ENCODE results near the gene ZACN. TPM values are rescaled to one million over a fixed set of nuclear protein-coding genes. Genes with fewer than 3 reads are reported as not detected.

ZACN gene
- total RNA-seq, 1 donor from 2014 or later, result not detected

DNA sequence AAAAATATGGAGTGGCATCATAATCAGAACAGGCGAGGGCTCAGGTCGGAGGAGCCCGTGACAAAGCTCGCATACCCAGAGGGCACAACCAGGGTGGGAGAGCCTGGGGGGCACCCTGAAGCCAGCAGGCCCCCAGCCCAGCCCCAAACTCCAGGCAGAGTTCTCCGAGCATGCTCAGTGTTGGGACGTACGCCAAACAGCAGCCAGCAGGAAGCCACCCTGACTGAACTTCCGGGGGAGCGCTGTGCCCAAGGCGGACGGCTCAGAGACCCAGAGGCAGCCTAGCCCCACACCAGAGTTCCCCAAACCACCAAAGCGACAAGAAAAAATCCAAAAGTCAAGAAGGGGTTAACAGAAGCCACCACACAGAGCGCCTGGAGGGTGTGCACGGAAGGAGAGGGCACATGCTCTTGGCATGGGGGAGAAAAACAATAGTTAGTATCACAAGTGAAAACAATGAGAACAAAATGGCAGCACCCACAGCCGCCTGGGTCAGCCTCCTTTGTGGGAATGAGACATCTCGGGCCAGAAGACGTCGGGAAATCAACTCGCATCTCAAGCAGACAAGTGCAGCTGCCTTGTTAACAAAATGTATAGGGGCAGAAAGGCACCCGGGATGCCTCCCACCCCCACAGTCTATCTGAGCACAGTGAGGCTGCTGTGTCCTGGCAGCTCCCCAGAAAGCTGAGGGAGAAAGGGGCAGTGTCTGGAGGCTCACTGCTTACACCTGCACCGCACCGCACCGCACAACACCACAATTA, 12.7 kb downstream of the ZACN start:
- H3K27ac ChIP-seq, result no peak overlapping the region
- no peak overlapping the region for H3K4me2 ChIP-seq
- no peaks in the 10 kb centered on the region for H3K9me3 ChIP-seq (ENCODE audit: low read depth)
- no peak overlapping the region for H3K9ac ChIP-seq
- no peak overlapping the region for H2AFZ ChIP-seq (replicated peaks)
- Mint-ChIP-seq H3K27ac (no peak overlapping the region), H3K9me3 (no peaks in the 10 kb centered on the region), H3K36me3 (peaks cover 20% of the 10 kb centered on the region), H3K4me1 (no peaks in the 10 kb centered on the region), H3K4me3 (no peak overlapping the region), H3K27me3 (ENCODE audit: insufficient read depth, low read depth) (peaks cover 2% of the 10 kb centered on the region)
- H3F3A ChIP-seq (ENCODE audit: low read depth), result no peaks in the 10 kb centered on the region
- DNase-seq (ENCODE audit: low spot score), result no peak
- TF ChIP-seq EZH2 (IDR thresholded peaks at IDR 0.05), result no peak
- TF ChIP-seq, protein P1, sequence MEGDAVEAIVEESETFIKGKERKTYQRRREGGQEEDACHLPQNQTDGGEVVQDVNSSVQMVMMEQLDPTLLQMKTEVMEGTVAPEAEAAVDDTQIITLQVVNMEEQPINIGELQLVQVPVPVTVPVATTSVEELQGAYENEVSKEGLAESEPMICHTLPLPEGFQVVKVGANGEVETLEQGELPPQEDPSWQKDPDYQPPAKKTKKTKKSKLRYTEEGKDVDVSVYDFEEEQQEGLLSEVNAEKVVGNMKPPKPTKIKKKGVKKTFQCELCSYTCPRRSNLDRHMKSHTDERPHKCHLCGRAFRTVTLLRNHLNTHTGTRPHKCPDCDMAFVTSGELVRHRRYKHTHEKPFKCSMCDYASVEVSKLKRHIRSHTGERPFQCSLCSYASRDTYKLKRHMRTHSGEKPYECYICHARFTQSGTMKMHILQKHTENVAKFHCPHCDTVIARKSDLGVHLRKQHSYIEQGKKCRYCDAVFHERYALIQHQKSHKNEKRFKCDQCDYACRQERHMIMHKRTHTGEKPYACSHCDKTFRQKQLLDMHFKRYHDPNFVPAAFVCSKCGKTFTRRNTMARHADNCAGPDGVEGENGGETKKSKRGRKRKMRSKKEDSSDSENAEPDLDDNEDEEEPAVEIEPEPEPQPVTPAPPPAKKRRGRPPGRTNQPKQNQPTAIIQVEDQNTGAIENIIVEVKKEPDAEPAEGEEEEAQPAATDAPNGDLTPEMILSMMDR (IDR thresholded peaks at IDR 0.05), result no peak
- no peak for TF ChIP-seq EZH2phosphoT487 (IDR thresholded peaks at IDR 0.05)
- no peaks in the 10 kb centered on the region for H4K20me1 ChIP-seq (ENCODE audit: low read depth)
- no peak overlapping the region for H3K4me3 ChIP-seq
- H3K4me1 ChIP-seq, result no peaks in the 10 kb centered on the region
- no peaks in the 10 kb centered on the region for H3K79me2 ChIP-seq (ENCODE audit: low read depth)
- H3K36me3 ChIP-seq, result no peaks in the 10 kb centered on the region
- H3K27me3 ChIP-seq, result no peaks in the 10 kb centered on the region

DNA sequence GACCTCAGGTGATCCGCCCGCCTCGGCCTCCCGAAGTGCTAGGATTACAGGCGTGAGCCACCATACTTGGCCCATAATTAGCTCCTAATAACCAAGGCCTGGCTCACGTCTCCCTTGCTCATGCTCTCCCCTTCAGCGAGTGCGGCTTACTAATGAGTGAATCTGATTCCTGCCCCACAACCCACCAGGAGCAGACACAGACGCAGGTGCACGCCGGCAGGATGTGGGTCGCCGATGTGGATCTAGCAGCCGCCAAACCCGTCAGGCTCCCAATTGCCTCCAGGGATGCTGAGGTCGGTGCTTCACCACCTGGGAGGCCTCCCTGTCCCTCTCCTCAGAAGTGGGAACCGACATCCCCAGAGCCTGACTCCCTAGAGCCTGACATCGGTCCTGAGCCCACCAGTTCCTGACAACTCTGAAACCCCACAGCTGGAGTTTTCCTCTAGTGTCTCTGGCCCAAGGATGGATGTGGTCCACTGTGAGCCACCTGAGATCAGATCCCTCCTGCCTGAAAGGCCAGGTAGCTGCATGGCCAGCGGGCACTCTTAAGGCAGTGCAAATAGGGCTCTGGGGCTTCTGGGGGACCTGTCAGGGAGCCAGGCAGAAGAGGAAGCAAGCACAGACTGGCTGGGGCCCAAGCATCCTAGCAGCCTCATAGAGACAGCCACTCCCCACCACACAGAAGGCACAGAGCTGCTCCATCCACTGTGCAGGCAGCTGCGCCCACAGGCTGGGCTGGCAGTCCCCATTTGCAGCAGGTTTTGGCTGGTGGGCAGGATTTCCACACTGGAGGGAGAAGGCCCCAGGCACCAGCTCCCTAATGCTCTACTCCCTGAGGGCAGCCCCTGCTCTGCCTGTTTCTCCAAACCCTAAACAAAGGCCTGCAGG, 13.8 kb downstream of the ZACN start:
- H3K4me3 ChIP-seq, result no peak overlapping the region
- no peaks in the 10 kb centered on the region for H3K4me1 Mint-ChIP-seq
- no peaks in the 10 kb centered on the region for H3K27me3 ChIP-seq
- H3K9me3 Mint-ChIP-seq, result no peaks in the 10 kb centered on the region
- no peaks in the 10 kb centered on the region for H3K79me2 ChIP-seq (ENCODE audit: low read depth)
- no peaks in the 10 kb centered on the region for H4K20me1 ChIP-seq (ENCODE audit: low read depth)
- H3K9me3 ChIP-seq (ENCODE audit: low read depth), result no peaks in the 10 kb centered on the region
- no peaks in the 10 kb centered on the region for H3F3A ChIP-seq (ENCODE audit: low read depth)
- peaks cover 2% of the 10 kb centered on the region for H3K27me3 Mint-ChIP-seq (ENCODE audit: insufficient read depth, low read depth)
- no peak overlapping the region for H3K4me2 ChIP-seq
- H3K9ac ChIP-seq, result no peak overlapping the region
- H3K27ac Mint-ChIP-seq, result no peak overlapping the region
- H2AFZ ChIP-seq (replicated peaks), result no peak overlapping the region
- peaks cover 20% of the 10 kb centered on the region for H3K36me3 Mint-ChIP-seq
- no peak for DNase-seq (ENCODE audit: low spot score)
- no peak overlapping the region for H3K4me3 Mint-ChIP-seq
- H3K36me3 ChIP-seq, result no peaks in the 10 kb centered on the region
- TF ChIP-seq EZH2 (IDR thresholded peaks at IDR 0.05) (no peak), EZH2phosphoT487 (IDR thresholded peaks at IDR 0.05) (no peak)
- TF ChIP-seq, protein P1 (IDR thresholded peaks at IDR 0.05), result no peak
- H3K4me1 ChIP-seq, result no peaks in the 10 kb centered on the region
- no peak overlapping the region for H3K27ac ChIP-seq

DNA sequence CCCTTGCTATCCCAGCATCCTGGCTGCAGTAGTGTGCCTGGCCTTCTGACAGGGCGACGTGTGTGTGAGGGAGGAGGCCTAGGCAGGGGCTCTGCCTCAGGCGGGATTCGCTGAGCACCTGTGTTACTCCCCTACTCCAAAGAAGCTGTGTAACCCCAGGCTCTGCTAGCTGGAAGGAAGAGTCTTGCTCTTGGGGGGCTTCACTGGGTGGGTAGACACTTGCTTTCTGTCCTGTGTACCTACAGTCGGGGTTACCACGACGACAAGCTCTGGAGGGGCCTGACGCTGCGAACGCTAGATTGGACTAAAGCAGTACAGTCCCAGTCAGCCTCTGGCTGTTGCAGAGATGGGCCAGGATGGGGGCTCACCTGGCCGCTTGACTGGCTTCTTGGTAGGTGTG, 15.1 kb downstream of the ZACN start:
- Histone ChIP-seq H3K79me2 (ENCODE audit: low read depth) (no peaks in the 10 kb centered on the region), H3K9me3 (ENCODE audit: low read depth) (no peaks in the 10 kb centered on the region), H3K9ac (no peak overlapping the region), H3K27me3 (no peaks in the 10 kb centered on the region), H3K4me2 (no peak overlapping the region), H3K36me3 (no peaks in the 10 kb centered on the region), H4K20me1 (ENCODE audit: low read depth) (no peaks in the 10 kb centered on the region), H3K4me1 (no peaks in the 10 kb centered on the region), H3F3A (ENCODE audit: low read depth) (no peaks in the 10 kb centered on the region), H3K27ac (no peak overlapping the region), H3K4me3 (no peak overlapping the region), H2AFZ (replicated peaks) (no peak overlapping the region)
- Mint-ChIP-seq H3K36me3 (peaks cover 22% of the 10 kb centered on the region), H3K4me1 (no peaks in the 10 kb centered on the region), H3K27me3 (ENCODE audit: insufficient read depth, low read depth) (peaks cover 2% of the 10 kb centered on the region), H3K27ac (no peak overlapping the region), H3K4me3 (no peak overlapping the region), H3K9me3 (no peaks in the 10 kb centered on the region)
- no peak for TF ChIP-seq EZH2 (IDR thresholded peaks at IDR 0.05)
- TF ChIP-seq, protein P1 (IDR thresholded peaks at IDR 0.05), result no peak
- TF ChIP-seq EZH2phosphoT487 (IDR thresholded peaks at IDR 0.05), result no peak
- DNase-seq (ENCODE audit: low spot score), result no peak

Data from neural progenitor cell (in vitro differentiated cells).